H1 (cell line): ENCODE results near the gene ADRA2C.

ENCODE experiments used
- EZH2 ChIP-seq: fragments of 200-600 bp; sonication (generic); IDR thresholded peaks from 2 replicates; pipeline ENCODE4 v1.7.1; 2012; ENCODE audit warnings: low read depth, mild to moderate bottlenecking, moderate library complexity, low read length, inconsistent platforms; ENCODE audit not compliant: severe bottlenecking
- GTF2F1 ChIP-seq: IDR thresholded peaks from 2 replicates; pipeline ENCODE4 v1.6.1; 2012; ENCODE audit warnings: low read depth, low read length, improper control_type of control experiment, borderline replicate concordance
- KDM1A ChIP-seq: fragments of 200-600, 300-600 bp; sonication (generic); IDR thresholded peaks from 2 replicates; pipeline ENCODE4 v1.7.1; 2016; ENCODE audit warnings: mild to moderate bottlenecking, low read length, borderline replicate concordance
- NRF1 ChIP-seq: IDR thresholded peaks from 2 replicates; pipeline ENCODE4 v1.6.1; 2011; ENCODE audit warnings: mild to moderate bottlenecking, low read depth, low read length, improper control_type of control experiment
- PHF8 ChIP-seq: fragments of 200-600 bp; sonication (generic); conservative IDR thresholded peaks from 2 replicates; pipeline ENCODE4 v1.7.1; 2012; ENCODE audit warnings: low read depth, mild to moderate bottlenecking, inconsistent platforms, low read length, moderate library complexity
- POLR2A ChIP-seq, 2 experiments: IDR thresholded peaks; 1 replicate in 1 of 2; 2 replicates in 1 of 2; pipeline ENCODE4 v1.6.1; 2011; ENCODE audit warnings: low read depth in 2 of 2, low read length in 2 of 2, mild to moderate bottlenecking in 2 of 2; ENCODE audit errors: control extremely low read depth in 1 of 2

GRCh38 chr4:3769642-3770184 lies 3.5 kb downstream of the ADRA2C start:
- TF ChIP-seq PHF8 (no peak), GTF2F1 (no peak), POLR2A (IDR thresholded peaks at IDR 0.05; ENCODE audit: control extremely low read depth in 1 of 2, low read depth in 2 of 2, low read length in 2 of 2) (no peak), NRF1 (no peak), EZH2 (no peak), KDM1A (no peak)
